Right lobe of liver (tissue), 4 donors: ENCODE measurements around the gene CDC14A.

ENCODE experiments used
- POLR2A ChIP-seq: fragments of 450-650 bp; IDR thresholded peaks from one replicate; pipeline ENCODE4 v1.6.1; 2017; ENCODE audit warnings: antibody characterized with exemption, mild to moderate bottlenecking
- TF ChIP-seq, protein P1 (sequence below), 4 donors: fragments of 200-600 bp in 3 of 4; fragments of 450-650 bp in 1 of 4; IDR thresholded peaks; one replicate each; pipeline versions ENCODE4 v1.5.1 to v1.8.0; 2016 to 2022; ENCODE audit warnings: antibody characterized with exemption in 4 of 4, mild to moderate bottlenecking in 2 of 4
- donor health status: DM: no; HTN: no; CAD: no.
- donor health status: DM: no; HTN: no; CAD: no.
- donor health status: DM: no; HTN: yes; CAD: no.

DNA sequence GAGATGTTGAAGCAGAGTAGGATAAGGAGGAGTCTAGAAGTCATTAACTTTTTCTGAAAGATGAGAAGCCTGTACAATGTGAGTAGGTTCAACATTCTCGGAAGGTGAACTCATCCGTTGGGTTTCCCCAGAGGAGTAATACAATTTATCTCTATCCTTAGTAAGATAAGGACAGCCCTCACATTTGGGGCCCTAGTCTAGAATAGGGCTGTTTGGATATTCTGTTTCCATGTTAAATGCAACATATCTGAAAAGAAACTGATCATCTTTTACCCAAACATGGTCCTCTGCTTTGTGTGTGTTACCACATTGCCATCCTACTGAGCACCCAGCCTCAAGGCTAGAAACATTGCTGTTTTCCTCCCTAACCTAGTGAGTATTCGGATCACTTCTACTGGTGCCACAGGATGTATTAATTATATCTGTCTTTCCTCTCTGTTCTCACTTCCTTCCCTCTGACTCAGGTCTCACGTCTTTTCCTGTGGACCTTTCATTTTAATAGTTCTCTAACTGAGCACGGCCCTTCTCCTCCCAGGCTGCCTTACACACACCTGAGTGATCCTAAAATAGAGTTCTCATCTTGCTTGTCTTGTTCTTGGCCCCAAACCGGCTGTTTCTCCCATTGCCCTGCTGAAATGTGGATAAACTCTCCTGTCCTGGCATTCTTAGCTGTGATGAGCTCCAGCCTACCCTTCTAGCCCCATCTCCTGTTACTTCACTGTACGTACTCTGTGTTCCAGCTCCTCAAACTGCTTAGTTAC is 91.7 kb downstream of the CDC14A start:
- TF ChIP-seq, protein P1, sequence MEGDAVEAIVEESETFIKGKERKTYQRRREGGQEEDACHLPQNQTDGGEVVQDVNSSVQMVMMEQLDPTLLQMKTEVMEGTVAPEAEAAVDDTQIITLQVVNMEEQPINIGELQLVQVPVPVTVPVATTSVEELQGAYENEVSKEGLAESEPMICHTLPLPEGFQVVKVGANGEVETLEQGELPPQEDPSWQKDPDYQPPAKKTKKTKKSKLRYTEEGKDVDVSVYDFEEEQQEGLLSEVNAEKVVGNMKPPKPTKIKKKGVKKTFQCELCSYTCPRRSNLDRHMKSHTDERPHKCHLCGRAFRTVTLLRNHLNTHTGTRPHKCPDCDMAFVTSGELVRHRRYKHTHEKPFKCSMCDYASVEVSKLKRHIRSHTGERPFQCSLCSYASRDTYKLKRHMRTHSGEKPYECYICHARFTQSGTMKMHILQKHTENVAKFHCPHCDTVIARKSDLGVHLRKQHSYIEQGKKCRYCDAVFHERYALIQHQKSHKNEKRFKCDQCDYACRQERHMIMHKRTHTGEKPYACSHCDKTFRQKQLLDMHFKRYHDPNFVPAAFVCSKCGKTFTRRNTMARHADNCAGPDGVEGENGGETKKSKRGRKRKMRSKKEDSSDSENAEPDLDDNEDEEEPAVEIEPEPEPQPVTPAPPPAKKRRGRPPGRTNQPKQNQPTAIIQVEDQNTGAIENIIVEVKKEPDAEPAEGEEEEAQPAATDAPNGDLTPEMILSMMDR (IDR thresholded peaks at IDR 0.05): no peak
- no peak for TF ChIP-seq POLR2A
